CD4-positive, alpha-beta T cell treated with Interleukin-12 subunit alpha and Interleukin-12 subunit beta, for 1 hour (primary cell): Measurements from ENCODE around the gene TSPAN3.

ENCODE experiments used
- DNase-seq: peaks from one replicate; pipeline ENCODE4 v3.0.0-alpha.2; 2020

TSPAN3 gene

DNA sequence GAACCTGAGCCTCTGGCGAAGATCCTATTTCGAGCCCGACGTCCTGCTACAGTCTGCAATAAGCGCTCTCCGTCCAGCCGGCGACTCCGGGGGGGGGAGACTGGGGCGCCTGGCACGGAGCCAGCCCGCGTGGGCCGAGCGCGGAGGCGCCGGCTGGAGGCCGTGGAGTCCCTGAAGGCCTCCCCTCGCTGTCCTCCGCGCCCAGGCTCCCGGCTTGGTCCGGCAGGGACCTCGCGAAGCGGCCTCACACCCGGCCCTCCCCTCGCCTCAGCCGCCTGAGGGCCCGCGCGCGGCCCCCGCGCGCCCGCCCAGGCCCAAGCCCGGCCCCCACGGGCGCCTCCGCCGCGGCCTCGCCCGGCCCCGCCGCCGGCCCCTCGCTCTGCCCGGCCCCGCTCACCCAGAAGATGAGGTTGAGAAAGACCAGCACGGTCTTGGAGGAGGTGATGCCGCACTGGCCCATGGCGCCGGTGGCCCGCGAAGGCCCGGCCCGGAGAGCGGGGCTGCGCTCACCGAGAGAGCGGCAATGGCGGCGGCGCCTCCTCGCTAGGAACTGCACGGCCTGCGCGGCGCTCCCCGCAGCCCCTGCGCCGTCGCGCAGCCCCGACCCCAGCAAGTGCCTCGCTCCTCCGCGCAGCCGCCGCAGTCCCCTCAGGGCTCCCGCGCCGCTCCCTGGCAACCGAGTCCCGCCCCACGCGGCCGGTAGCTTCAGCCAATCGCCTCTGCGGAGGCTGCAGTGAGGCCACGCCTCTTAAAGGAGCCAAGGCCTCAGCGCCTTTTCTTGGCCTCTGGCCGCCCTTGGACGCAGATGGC lies at the start of gene TSPAN3:
TSPAN3 (minus strand) TSS at position 615 of the 810 bp plus-strand sequence; CDS start at position 460, 155 bp downstream.
- DNase-seq: peak; percentile 92

- DNase-seq: no peak
Observed at GRCh38 chr15:77120576-77120975, 49.7 kb upstream of the TSPAN3 start.

DNA sequence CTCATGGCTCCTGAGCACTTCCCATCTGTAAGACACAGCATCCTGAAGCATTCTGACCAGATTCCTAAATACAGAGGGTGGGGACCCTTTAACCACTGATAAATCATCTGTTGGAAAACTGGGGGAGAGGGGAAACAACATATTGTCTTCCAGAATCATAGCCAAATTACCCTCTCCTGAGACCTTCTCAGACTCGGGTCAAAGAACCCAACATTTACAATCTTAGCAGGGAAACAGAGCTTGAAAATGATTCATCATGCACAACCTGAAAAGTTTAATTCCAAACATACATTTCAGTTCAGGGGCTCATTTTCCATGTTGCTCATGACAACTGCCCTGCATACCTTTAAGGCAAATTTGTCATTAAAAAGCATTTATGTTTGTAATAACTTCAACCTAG lies 48.5 kb upstream of the TSPAN3 start:
- no peak for DNase-seq

DNA sequence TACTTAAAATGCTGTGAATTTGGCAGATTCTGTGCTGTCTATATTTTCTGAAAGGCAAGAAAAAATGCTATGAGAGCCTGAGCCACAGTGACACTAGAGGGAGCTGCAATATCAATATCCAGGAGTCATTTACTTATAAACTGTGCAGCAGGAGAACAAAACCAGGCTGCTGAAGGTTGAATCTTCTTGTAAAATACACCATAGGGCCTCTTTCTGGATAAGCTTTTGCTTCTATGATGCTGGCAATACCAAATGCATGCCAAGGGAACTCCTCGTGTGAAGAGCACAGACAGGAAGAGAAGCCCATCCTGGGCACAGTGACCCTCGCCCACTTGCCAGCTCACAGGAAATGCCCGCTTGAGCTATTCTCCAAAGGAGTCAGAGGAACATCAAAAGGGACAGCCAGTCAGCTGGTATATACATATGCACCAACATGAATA lies 48.0 kb upstream of the TSPAN3 start:
- peak; percentile 59 for DNase-seq

DNA sequence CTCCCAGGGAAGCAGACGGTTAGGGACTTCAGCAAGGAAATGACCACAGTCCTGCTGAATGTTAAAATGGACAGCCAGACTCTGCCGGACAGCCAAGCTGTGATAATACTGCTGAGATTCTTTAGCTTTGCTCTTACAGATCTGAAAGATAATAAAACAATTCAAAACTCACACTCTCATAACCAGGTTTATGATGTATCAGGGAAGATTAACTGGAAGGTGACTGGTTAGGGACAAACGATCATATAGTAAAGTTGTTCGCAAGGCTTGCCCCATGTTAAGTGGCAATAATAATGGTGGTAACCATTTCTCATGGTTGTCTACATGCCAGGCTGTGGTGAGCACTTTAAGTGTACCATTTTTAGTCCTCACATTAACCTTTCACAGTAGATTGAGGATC lies 44.3 kb upstream of the TSPAN3 start:
- DNase-seq: no peak

DNA sequence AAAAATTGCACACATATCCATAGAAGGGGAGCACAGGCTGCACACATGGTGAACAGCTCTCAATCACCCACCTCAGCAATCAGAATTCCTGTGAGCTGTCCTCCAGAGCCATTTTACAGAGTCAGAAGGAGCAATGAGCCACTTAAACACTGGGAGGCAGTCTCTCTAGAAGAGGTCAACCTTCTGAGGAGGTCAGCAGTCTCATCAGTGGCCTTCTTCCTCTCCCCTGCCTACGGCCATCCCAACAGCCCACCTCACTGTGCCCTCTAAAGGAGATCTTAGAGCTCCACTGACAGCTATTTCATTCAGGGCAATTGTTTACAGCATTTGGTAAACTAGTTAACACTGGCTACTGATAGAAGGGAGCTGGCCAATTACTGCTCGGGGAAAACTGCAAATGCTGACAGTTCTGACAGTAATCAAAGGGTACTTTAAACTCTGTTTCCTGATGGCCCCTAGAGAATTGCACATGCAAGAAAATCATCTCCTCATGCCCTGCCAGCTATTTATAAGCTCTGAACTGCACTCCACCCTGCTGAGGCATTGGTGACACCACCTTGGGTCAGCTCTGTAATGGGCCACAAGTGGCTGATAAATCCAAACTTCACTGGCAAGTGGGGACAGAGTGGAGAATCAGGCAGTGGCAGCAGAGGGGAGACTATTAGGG lies 42.1 kb upstream of the TSPAN3 start:
- DNase-seq: no peak

GRCh38 chr15:77111789-77112188 lies 40.9 kb upstream of the TSPAN3 start:
- DNase-seq: no peak

DNA sequence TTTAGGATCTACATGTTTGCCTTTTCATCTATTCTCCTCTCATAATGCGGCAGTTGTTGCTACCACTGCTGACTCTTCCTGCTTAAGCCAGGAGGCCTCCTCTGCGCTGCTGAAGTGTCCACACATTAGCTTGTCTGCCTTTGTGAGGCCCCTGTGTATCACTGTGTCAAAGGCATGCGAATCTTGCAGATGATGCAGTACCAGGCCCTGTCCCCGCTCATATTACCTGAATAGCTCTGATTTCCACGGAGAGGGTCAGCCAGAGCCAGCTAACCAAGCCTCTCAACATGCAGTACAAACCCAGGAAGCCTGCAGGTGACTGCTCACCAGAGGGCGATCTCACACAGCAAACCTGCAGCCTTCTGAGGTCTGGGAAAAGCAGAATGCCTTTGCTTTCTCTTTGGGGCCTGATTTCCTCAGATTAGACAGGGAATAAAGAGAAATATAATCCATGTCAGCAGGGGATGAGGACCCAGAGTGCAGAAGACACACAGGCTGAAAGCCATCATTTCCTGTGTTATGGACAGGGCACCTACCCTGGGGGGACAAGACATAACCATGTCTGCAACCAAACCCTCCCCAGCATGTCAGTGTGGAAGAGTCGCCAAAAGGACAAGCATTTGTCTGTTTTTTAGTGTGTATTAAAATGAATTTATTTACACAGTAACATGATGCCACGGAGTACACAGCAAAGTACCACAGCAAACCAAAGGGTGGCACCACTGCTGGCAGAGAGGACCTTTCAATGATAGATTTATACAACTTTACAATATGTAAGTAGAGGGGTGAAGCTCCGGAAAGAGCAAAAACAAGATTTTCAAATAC lies 36.8 kb upstream of the TSPAN3 start:
- DNase-seq: peak; percentile 39

DNA sequence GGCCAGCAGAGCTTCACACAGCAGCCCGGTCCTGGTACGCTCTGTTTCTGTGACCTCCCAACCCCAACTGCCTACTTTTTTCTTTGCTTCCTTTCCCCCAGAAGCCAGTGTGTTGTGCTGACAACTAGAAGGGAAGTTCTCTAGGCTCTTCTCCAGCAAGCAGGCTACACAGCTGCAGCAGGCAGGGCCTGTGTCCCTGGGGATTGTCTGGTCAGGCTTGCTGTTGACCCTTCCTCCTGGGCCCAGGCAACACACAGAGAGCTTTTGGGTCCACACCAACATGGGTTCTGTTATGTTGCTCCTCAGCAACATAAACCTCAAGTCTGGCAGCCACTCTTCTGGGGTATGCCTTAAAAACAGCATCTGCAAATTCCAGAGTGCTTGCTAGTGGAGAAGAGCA lies 36.2 kb upstream of the TSPAN3 start:
- DNase-seq: no peak

GRCh38 chr15:77104155-77104554 lies 33.2 kb upstream of the TSPAN3 start:
- no peak for DNase-seq

- no peak for DNase-seq
Observed at GRCh38 chr15:77099741-77100463, 29.0 kb upstream of the TSPAN3 start.

DNA sequence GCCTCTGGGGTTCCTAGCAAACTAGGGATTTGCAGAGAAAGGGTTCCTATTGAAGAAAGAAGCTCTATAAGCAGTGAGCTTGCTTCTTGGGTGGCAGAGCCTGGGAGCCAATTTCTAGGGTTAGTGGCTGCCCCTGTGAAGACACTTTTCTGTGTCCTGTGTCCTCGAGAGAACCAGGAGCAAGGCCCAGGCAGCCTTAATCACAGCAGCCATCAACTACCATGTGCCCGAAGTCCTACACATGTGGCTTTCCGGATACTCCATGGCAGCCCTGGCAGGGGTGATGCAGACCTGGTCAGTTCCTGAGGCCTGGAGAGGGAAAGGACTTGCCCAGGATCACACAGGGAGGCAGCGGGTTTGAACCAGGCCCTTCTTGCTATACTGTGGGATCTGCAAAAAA lies 27.7 kb upstream of the TSPAN3 start:
- no peak for DNase-seq

DNA sequence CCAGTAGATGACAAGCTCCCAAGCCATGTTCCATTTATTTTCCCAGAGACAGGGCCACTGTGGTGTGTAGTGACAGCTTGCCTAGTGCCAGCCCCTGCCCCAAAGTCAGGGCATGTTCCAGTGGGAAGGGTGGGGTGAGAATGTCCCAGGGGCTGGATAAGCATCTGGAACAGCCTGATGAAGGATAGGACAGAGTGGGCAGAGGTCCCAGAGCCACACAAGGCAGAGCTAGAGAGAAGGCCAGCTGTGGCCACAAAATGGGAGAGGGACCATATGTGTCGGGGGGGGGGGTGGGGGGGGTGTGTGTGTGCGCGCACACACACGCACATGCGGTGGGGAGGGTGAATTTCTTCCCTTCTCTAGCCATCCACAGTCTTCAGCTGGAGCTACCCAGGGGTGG lies 27.0 kb upstream of the TSPAN3 start:
- DNase-seq: no peak

GRCh38 chr15:77097248-77097721 lies 26.4 kb upstream of the TSPAN3 start:
- no peak for DNase-seq

DNA sequence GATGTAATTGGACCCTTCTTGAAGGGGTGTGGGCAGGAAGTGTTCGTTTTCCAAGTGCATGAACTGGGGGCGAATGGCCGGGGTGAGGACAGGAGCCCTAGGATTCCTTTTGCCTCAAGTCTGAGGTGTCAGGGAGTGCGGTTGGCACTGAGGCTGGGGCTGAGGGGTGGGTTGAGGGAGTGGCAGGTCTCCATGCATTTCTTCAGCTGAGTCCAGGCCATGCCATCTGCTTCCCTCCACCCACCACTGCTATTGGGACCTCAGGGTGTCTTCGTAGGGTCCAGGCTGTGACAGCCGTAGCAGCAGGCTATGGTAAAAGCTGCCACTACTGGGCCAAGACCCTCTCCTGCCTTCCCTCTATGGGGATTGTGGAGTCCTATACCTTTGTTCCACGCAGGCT lies 25.6 kb upstream of the TSPAN3 start:
- no peak for DNase-seq

DNA sequence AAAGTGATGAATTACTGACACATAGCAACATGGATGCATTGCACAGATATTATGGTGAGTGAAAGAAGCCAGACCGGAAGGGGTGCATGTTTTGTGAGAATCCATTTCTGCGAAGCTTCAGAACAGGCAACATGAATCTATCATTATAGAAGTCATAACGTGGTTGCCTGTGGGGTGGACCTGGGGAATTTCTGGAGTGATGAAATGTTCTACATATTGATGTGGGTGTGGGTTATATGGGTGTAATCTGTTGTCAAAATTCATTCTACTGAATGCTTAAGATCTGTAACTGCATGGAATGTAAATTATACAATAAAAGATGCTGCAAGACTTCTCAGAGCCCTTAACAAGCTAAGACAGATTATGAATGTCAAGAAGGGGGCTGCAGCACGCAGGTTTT lies 25.2 kb upstream of the TSPAN3 start:
- DNase-seq: no peak

DNA sequence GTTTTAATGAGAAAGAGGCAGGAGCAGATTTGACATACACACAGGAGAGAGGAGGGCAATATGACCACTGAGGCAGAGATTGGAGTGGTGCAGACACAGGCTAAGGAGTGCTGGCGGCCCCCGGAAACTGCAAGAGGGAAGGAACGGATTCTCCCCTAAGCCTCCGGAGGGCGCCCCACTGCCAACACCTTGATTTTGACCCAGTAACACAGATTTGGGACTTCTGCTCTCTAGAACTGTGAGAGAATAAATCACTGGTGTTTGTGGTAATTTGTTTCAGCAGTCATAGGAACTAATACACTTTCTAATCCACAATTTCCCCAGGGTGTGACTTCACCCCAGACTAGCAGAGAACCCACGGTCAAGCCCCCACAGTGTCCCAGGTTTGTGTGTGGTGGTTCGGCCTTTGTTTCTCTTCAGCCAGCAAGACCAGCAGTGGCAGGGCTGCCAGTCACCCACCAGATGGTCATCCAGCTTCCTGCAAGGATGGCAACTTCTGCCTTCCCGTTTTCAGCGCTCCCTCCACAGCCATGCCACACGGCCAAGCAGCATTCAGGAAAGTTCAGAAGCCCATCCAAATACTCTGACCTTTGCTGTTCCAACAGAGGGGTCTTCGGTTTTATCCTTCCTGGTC lies 23.6 kb upstream of the TSPAN3 start:
- no peak for DNase-seq

GRCh38 chr15:77093436-77093835 lies 22.5 kb upstream of the TSPAN3 start:
- no peak for DNase-seq

DNA sequence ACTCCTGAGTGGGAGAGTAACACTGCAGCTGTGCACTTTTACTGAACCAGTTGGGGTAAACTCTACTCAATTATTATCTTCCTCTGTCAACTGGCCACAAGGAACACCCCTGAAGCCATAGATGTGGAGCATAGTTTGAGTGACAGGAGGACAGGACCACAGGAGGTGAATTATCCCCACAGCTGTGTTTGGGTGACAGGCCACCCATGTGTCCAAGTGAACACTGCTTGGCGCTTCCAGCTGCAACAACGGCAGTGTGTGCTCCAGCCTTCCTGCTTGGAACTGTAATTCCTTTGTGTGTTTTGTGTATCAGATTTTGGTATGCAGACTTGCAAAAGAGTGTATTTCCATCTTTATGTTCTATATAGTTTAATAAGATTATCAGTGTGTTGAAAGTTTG lies 20.2 kb upstream of the TSPAN3 start:
- no peak for DNase-seq

- DNase-seq: no peak
Observed at GRCh38 chr15:77087213-77087612, 16.3 kb upstream of the TSPAN3 start.

GRCh38 chr15:77085297-77085696 lies 14.4 kb upstream of the TSPAN3 start:
- no peak for DNase-seq

- no peak for DNase-seq
Observed at GRCh38 chr15:77084436-77084835, 13.5 kb upstream of the TSPAN3 start.
